ENCODE results near the gene USP21. TPM values are rescaled to one million over a fixed set of nuclear protein-coding genes. Genes with fewer than 3 reads are reported as not detected.

Gene USP21
- total RNA-seq, 1 donor from 2014 or later = 4.6 TPM

DNA sequence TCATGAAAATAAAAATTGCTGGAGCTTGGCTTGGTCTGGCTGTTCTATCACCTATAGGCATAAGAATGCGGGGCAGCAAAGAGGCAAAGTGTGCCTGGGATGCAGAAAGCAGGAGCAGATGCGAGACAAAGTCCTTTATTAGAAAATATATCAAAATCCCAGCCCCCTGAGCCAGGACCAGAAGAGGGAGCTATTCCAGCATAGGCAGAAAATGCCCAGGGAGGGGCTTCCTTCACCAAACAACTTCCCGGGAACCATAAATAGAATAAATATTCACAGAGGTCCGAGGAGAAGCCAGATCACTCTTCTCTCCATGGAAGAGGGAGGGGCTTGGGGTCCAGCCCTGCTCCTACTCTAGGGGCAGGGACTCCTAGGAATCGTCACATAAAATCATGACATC is 11.9 kb downstream of the USP21 start:
- DNase-seq (ENCODE audit: low read depth, low spot score) = no peak

DNA sequence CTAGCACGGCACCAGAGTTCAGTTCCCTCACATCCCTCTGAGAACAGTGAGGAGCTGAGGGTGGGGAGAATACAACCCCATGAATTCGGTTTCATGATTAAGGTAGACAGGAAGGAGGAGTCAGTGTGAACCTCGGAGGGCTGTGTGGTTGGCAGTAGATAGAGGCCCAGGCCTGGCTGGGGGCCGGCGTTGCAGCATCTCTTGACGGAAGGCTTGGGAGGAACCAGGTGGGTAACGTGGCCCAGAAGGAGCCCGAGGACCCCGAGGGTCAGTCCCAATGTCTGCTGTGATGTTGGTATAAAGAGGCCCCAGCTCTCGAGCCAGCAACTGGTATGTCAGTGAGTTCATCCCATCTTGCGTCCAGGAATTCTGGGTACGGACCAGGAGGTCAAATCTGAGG is 12.4 kb downstream of the USP21 start:
- no peak for DNase-seq (ENCODE audit: low read depth, low spot score)

DNA sequence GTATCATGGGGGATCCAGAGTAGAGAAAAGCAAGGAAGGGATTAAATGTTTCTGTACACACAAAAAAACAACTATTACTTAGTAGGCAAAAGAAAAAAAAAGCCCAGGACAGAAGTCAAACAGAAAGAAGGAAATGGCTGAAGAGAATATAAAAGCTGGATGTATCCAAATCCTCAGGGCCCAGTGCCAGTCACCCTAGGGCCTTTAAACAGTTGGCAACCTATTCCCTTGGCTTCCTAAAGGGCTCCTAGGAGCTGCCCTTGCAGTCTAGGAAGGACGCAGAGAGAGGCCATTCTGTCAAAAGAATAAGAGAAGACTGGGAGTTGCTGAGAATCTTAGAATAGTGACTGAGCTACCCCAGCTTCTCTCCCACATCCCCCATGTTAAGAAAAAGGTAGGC is 13.0 kb downstream of the USP21 start:
- no peak for DNase-seq (ENCODE audit: low read depth, low spot score)

DNA sequence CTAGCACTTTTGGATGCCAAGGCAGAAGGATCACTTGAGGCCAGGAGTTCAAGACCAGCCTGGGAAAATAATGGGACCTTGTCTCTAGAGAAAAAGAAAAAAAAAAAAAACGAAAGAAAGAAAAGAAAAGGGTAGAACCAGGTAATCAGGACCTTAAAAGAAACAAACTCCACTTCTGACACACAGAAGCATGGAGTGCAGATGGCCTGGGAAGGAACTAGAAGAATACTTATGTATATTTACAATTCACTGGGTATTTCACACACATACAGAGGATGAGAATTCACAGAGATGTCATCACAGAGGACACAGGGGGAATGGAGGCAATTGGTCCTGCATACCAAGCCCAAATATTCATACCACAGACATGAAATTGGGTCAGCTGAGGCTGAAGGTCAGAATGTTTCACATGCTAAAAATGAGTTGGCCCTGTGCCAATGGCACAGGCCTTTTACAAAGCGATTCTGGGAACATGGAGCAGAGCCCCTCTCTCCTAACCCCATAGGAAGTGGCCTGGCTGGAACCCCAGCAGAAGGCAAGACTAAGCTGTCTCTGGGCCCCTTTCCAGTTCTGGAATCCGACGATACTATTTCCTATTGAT is 13.6 kb downstream of the USP21 start:
- no peak for DNase-seq (ENCODE audit: low read depth, low spot score)

DNA sequence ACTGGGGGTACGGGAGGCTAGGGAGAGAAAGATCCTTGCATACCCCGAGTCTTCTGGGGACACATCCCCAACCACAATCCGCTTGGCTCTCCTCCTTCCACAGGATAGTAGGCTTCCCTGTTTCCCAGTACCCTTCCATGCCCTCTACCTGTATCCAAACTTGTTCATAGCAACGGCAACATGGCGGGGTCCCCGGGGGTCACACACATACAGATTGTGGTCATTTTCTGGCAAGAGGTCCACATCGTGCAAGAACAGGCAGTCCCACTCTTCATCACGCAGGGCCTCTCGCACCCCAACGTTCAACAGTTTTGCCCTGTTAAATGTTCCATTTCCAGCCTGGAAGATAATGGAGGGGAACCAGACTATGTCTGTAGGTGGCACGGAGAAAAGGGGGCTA is 14.4 kb downstream of the USP21 start:
- DNase-seq (ENCODE audit: low read depth, low spot score) = no peak

DNA sequence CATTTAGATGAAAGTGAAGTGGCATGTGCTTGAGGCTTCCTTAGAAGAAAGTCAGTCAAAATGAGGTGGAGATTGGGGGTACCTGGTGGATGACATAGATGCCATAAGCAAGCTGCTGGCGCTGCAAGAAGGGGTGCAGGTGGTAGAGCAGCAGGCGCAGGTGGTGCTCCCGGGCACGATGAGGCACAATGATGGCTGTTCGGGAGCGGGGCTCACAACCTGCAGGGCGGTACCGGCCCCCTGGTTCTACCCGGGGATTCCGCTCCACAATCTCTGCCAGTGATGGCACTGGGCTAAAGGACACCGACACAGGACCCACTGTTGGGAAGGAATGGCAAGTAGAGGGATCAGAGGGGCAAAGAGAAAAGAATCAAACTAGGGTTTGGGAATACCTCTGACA is 15.6 kb downstream of the USP21 start:
- no peak for DNase-seq (ENCODE audit: low read depth, low spot score)

DNA sequence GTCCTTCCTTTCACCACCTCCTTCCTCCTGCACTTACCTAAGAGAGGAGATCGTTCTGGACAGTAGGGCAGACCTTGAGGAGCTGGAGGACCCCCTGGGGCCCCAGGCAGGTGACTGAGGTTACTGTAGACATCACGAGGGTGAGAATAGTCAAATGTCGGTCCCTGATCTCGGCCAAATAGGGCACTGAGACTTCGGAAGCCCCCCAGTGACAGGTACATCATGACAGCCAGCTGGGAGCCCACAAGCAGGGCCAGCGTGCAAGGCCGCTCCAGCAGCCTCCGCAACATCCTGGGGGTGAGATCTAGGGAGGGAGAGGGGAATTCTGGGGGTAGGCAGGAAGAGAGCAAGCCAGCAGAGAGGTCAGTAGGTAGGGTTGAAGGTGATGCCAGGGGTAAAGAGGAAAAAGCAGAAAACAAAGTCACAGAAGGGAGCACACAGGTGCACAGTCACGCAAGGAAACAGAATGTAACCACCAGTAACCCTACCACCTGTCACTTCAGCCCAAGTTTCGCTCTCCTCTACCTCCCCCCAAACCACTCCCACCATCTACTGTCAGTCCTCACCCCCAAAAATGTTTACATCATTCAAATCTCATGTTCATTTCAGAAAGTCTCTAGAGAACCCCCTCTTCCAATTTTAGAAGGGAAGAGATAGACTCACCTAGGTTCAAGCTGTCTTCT is 16.6 kb downstream of the USP21 start:
- DNase-seq (ENCODE audit: low read depth, low spot score) = no peak

DNA sequence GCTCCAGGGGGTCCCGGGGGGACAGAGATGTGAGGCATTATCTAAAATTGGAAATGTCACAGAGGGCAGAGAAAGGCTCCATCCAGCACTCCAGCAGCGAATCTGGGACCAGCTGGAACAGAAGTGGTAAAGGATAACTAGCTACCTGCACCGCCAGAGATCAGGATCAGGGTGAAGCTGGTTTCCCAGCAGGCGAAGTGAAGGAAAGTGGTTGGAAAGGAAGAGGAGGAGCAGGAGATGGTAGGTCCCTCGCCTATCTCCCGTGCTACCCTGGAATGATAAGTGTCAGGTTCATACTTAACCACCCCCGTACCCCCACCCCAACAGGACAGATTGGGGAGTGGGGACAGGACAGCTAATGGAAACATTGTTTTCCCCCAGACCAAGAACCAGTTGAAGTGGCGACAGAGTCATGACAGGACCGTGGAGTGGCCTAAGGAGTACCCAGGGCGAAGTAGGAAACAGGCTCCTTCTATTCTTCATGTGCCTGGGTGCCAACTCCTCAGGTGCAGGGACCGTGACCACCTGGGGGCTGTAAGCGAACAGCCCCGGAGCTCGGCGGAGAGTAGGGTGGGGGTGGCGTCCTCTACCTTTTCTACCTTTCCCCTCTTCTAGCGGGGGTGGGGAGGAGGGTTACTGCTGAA is 17.3 kb downstream of the USP21 start:
- DNase-seq (ENCODE audit: low read depth, low spot score) = no peak

DNA sequence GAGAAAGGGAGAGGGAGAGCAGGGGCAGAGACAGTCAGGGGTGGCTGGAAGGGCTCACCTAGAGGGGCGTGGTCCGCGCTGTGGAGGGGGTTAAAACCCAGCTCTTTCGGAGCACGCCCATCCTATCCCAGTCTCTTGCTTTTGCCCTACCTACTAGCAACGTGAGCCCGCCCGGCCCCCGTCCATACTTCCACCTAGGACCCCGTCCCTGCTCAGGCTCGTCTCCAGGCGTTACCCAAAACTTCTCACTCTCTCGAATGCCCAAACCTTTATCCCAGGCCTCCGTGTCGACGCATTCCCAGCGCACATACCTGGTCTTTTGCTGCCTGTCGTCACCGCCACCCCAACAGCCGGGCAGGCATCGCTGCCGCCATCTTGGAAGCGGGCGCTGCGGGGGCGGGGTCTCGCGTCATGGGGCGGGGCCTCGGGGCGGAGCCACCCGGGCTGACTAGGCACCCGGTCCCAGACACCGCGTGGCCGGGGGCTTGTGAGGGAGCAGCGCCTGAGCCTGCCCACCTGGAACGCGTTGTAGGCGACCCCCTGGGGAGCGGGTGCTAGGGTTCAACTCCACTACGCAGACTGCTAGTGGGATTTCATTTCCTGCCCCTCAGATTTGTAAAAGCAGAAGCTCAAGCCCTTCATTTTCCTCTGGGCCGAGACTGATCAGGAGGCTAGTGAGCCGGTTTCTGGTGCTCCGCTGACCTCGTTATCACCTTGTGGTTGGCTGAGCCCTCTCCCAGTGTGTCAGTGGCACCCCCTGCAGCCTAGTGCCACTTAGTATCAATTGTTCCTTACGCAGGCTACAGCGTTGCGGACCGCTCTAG is 18.0 kb downstream of the USP21 start, which contains the start of gene B4GALT3:
B4GALT3 (minus strand) TSS at position 396 of the 824 bp plus-strand sequence. CDS start 1,447 bp downstream, outside the sequence.
- DNase-seq (ENCODE audit: low read depth, low spot score) = no peak

DNA sequence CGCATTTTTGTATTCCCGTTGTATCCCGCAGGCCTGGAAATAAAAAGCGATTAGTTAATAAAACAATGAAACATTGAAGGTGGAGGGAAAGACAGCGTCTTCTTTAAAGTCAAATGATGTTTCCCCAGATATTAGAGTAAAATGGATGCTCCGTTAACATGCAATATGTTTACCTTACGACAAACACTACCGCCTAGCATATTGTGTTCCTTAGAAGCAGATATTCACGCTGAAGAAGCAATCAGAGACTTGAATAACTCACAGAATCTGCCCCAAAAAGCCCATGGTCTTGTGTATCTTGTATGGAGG is 18.6 kb downstream of the USP21 start:
- no peak for DNase-seq (ENCODE audit: low read depth, low spot score)

DNA sequence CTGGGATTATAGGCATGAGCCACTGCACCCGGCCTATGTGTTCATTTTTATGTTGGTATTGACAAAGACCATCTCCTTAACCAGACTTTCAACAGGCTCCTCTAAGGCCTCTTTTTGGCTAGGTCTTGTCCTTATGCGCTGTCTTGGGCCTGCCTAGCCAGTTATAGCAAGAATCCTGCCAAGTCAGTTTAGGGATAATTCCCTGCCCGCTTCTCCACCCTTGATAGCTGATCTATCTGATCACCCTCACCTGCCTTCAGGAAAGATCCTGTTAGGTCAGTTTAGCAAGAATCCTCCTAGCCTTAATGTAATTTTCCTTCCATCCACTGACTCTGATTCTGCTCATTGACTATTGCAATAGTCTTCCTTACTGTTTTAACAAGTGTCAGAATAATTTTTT is 20.4 kb downstream of the USP21 start:
- DNase-seq (ENCODE audit: low read depth, low spot score) = no peak

DNA sequence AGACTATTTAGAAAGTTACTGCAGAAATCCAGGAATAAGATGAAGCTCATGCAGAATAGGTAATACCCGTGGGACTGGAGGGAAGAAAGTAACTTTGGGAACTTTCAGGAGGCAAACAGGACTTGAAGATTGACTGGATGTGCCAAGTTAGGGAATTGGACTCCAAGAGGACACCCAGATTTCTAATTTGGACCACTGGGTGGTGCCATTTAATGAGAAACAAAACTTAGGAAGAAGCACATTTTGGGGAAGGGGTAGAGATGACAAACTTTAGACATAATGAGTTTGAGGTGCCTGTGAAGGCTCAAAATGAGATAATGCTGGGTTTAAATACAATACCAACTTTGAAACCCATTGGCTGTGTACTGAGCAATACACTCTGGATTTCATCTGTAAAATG is 21.3 kb downstream of the USP21 start:
- DNase-seq (ENCODE audit: low read depth, low spot score) = no peak

DNA sequence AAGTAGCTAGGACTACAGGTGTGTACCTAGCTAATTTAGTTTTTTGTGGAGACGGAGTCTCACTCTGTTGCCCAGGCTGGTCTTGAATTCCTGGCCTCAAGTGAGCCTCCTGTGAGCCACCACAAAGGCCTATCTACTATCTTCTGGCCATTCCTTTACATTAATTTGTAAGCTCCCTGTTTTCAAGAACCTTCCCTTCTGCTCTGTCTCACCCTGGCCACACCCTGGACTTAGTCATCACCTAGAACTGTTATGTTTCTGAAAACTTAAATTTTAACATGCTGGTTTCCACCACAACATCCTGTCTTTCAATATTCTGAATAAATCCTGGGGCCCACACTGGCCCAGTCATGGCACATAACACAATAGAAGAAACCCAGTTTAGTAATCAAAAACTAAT is 22.9 kb downstream of the USP21 start:
- no peak for DNase-seq (ENCODE audit: low read depth, low spot score)

DNA sequence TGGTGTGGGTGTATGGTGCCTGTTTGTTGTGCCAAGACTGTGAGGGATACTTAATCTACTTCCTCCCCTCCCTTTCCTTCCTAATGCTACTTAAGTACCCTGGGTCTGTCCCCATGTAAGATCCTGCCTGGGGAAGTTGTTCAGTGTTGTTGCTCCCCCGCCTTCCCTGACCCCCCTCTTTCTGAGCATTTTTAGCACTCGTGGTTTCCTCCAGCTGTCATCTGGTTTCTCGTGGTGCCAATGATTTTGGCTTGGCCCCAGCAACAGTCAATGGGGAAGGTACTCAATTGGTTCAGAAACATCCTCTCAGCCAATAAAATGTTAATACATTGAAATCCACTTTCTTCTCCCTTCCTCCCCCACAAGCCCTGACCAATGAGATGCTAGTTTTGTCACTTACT is 26.0 kb downstream of the USP21 start:
- DNase-seq (ENCODE audit: low read depth, low spot score) = peak; percentile 90

DNA sequence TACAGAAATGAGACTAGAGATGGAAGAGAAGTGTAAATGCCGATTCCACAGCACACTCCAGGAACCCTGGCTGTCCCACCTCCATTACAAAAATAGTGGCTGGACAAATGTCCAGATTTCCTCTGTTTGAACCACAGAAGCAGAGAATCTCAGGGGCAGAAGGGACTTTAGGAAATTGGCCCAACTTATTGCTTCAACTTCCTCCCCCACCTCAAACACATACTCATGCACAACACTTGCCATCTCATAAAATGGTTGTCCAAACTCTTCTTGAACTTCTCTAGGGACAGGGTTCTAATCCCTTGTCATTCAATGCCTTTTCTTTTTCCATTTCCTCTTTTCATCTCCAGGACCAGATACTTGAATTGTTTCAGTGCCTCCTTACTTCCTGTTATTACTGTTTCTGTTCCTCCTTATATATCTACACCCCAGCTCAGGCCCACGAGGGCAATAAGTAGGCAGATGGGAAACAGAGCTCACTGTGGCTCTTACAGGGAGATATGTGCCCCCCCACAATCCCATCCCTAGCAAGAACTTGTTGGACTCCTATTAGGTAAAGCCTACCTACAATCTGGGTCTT is 26.5 kb downstream of the USP21 start:
- no peak for DNase-seq (ENCODE audit: low read depth, low spot score)

DNA sequence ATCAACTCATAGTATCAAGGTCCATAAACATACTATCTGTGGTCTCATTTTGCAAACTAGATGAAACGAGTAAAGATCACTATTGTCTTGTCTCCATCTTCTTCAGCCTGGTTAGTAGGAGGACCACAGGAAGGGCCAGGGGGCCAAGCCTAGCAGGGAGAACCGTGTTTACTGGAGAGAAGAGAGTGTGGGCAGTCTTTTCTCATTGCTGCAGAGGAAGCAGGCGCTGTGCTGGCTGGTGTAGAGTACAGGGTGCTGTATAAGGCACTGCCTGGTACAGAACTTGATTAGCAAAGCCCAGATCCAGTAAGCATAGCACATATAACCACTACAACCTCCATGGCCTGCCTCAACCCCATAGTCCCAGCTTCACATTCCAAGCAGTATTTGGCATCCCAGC is 28.0 kb downstream of the USP21 start:
- DNase-seq (ENCODE audit: low read depth, low spot score) = no peak

DNA sequence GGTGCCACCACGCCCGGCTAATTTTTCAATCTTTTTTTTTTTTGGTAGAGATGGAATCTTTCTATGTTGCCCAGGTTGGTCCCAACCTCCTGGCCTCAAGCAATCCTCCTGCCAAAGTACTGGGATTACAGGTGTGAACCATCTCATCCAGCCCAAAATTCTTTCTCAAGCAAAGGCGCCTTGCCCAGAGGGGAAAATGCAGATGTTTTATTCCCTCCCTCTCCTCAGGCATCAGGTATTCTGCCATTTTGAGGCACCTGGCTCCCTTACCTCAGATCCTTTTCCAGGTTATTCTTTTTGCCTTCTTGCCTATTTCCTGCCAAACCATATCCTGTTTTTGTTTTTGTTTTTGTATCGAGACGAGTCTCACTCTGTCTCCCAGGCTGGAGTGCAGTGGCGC is 29.1 kb downstream of the USP21 start:
- DNase-seq (ENCODE audit: low read depth, low spot score) = no peak

DNA sequence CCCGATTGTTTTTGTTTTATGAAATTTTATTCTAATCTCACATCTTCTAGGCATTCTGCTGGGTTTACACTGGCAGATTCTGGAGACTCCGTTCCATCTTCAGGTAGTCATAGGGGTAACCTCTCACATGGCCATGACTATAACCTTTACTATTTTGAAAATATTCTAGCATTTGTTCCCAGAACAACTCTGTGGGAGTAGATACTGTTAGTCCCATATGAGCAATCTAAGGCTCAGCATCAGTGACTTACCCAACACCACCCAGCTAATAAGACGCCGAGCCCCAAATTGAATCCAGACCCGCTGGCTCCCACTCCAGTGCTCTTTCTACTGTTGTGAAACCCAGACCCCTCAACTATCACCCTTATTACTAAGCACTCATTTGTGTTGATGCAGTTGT is 29.7 kb downstream of the USP21 start:
- no peak for DNase-seq (ENCODE audit: low read depth, low spot score)

DNA sequence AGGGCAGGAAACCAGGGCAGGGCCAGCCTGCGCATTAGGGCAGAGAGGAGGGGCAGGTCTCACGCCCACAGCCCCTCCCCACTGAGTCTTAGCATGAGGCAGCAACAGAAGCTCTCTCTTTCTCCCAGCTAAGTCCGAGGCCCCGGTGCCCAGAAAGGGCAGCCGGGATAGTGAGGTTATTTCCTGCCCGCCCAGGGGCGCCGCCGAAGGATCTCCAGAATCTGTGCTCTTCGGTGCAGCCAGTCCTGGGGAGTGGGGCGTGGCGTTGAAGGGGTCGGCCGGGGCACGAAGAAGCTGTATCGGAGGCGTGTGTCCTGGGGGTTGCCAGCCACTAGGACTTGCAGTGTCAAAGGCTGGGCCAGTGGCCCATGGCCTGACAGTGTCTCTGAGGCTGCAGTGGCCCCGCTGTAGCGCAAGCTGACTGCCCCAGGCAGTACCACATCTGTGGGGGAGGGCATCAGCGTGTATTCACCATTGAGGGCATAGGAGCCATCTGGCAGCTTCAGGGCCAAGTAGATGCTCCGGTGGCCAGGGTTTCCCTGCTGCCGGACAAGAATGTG is 31.7 kb downstream of the USP21 start:
- DNase-seq (ENCODE audit: low read depth, low spot score) = no peak

DNA sequence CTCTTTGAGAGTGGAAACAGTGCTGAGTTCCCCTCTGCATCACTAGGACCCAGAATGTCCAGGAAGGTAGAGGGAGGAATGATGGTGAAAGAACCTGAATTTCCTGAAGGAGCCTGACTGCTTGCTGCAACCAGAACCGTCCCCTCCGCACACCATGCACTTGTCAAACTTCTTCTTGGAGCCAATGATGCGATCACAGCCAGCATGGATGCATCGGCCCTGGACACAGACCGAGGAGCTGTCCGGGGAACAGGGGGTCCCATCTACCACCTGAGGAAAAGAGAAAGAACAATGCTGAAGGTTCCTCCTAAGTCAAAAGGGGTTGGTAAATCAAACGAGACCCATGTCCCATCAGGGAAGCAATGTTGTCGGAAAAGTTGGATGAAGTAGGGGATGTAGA is 32.7 kb downstream of the USP21 start:
- no peak for DNase-seq (ENCODE audit: low read depth, low spot score)
